ENCODE results near the gene TIGIT. TPM values are rescaled to one million over a fixed set of nuclear protein-coding genes. Genes with fewer than 3 reads are reported as not detected.

Gene TIGIT
- total RNA-seq, 6 experiments from 2014 or later, result 0.09 to 1.2 (median 0.30) TPM

GRCh38 chr3:114313426-114313825 is 19.6 kb downstream of the TIGIT start:
- Histone ChIP-seq H3K27me3 (no peaks in the 10 kb centered on the region), H3K27ac (no peak overlapping the region), H3K36me3 (no peaks in the 10 kb centered on the region), H3K9me3 (no peaks in the 10 kb centered on the region), H3K4me3 (no peak overlapping the region), H3K4me1 (no peaks in the 10 kb centered on the region)
- 100% methylated on average over 1 of the region's 2 CpGs for WGBS (ENCODE audit: insufficient coverage, low coverage, low lambda C conversion rate, missing lambda C conversion rate)
- ATAC-seq, result no peak
- DNase-seq, result no peak
- intact Hi-C loops (cut with DNase I), result no loop called here
- no peak for TF ChIP-seq POLR2A (IDR thresholded peaks at IDR 0.05)

- H3K9me3 ChIP-seq, result no peaks in the 10 kb centered on the region
- H3K4me3 ChIP-seq, result no peak overlapping the region
- no peaks in the 10 kb centered on the region for H3K27me3 ChIP-seq
- H3K4me1 ChIP-seq, result no peaks in the 10 kb centered on the region
- DNase-seq (no peak), ATAC-seq (no peak)
- no peak overlapping the region for H3K27ac ChIP-seq
- TF ChIP-seq CTCF (IDR thresholded peaks at IDR 0.05) (no peak), POLR2A (IDR thresholded peaks at IDR 0.05) (no peak)
- WGBS (ENCODE audit: insufficient coverage, low coverage, low lambda C conversion rate, missing lambda C conversion rate), result 86% methylated on average over 2 of the region's 2 CpGs
- intact Hi-C loops (cut with DNase I), result no loop called here
- no peaks in the 10 kb centered on the region for H3K36me3 ChIP-seq
Measured at GRCh38 chr3:114314282-114314681, 20.5 kb downstream of the TIGIT start.

DNA sequence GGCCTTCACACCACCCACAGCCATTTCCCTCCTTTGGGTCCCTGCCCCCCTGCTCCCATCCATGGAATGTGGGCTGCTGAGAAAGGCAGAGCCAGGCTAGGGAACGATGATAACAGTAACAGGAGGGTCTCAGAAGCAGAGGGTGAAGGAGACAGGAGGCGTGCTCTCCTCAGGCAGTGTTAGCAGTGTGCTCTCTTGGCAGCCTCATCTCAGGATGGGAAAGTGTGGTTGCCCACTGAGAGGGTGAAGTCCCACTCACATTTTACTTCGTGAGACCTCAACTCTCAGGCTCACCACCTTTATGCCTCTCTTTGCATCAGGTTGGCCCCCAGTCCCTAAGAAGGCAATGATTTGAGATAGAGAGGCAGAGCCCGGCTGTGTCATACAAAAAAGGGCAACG is 24.5 kb downstream of the TIGIT start:
- DNase-seq (no peak), ATAC-seq (no peak)
- Histone ChIP-seq H3K9me3 (no peaks in the 10 kb centered on the region), H3K4me3 (no peak overlapping the region), H3K27ac (no peak overlapping the region), H3K4me1 (no peaks in the 10 kb centered on the region), H3K36me3 (no peaks in the 10 kb centered on the region), H3K27me3 (no peaks in the 10 kb centered on the region)
- TF ChIP-seq CTCF (IDR thresholded peaks at IDR 0.05), result no peak
- TF ChIP-seq POLR2A (IDR thresholded peaks at IDR 0.05), result no peak
- WGBS (ENCODE audit: insufficient coverage, low coverage, low lambda C conversion rate, missing lambda C conversion rate), result 73% methylated on average over 5 of the region's 5 CpGs
- intact Hi-C loops (cut with DNase I), result no loop called here

GRCh38 chr3:114319453-114319852 is 25.6 kb downstream of the TIGIT start:
- H3K27ac ChIP-seq, result no peak overlapping the region
- TF ChIP-seq CTCF (IDR thresholded peaks at IDR 0.05) (no peak), POLR2A (IDR thresholded peaks at IDR 0.05) (no peak)
- H3K36me3 ChIP-seq, result no peaks in the 10 kb centered on the region
- DNase-seq (no peak), ATAC-seq (no peak)
- no peaks in the 10 kb centered on the region for H3K4me1 ChIP-seq
- no peaks in the 10 kb centered on the region for H3K27me3 ChIP-seq
- intact Hi-C loops (cut with DNase I), result no loop called here
- H3K4me3 ChIP-seq, result no peak overlapping the region
- H3K9me3 ChIP-seq, result no peaks in the 10 kb centered on the region
- 88% methylated on average over 4 of the region's 4 CpGs for WGBS (ENCODE audit: insufficient coverage, low coverage, low lambda C conversion rate, missing lambda C conversion rate)

DNA sequence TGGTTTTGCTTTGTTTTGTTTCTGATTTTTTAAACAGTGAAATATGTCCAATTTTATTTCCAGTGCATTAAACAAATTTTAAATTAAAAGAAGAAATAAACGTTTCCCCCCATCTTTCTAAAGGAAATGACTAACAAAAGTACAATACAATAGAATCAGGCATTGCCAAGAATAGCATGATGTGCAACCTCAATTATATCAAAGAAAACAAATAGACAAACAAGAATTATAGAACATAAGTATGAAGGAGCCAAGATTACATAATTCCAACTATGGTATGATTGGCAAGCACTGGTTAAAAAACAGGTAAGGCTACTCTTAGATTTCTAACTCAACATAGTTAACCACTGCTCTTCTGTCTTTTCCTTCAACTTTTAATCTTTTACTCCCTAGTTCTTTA is 26.4 kb downstream of the TIGIT start:
- ATAC-seq, result no peak
- Histone ChIP-seq H3K27me3 (no peaks in the 10 kb centered on the region), H3K27ac (no peak overlapping the region), H3K4me1 (no peaks in the 10 kb centered on the region), H3K9me3 (no peaks in the 10 kb centered on the region), H3K4me3 (no peak overlapping the region), H3K36me3 (no peaks in the 10 kb centered on the region)
- 61% methylated on average over 1 of the region's 1 CpG for WGBS (ENCODE audit: insufficient coverage, low coverage, low lambda C conversion rate, missing lambda C conversion rate)
- no peak for DNase-seq
- intact Hi-C loops (cut with DNase I), result no loop called here
- TF ChIP-seq POLR2A (IDR thresholded peaks at IDR 0.05) (no peak), CTCF (IDR thresholded peaks at IDR 0.05) (no peak)
